Measurements from ENCODE around the gene OGT. TPM values are rescaled to one million over a fixed set of nuclear protein-coding genes. Genes with fewer than 3 reads are reported as not detected.

Gene OGT
- total and polyA plus RNA-seq, 10 of the 15 experiments (the other 5 are each of a cell fraction or from before 2014, with no cell fraction given): 38.2 to 671 (median 107) TPM

DNA sequence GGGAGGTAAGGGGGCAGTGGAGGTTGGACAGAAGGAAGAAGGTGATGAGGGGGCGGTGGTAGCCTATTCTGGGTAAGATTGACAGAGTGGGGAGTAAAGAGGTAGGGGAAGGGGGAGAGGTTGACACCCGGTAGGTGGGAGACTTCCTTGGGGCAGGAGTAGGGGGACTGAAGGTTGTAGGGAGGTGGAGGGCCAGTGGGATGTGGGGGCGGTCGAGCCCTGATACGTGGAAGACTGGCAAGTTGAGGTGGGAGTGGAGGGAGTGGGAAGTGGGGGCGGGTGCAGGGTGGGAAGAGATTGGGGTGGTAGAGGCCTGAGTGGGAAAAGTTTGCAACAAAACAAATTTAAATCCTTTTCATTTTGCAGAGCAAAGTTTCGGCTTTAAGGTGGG lies 47.1 kb downstream of the OGT start:
- Histone ChIP-seq H3K27me3 (replicated peaks in 1 of 2; ENCODE audit: control insufficient read depth in 2 of 2, insufficient read depth in 2 of 2, low read length in 1 of 2) (no peaks in the 10 kb centered on the region), H4K20me1 (ENCODE audit: control insufficient read depth, insufficient read depth) (no peaks in the 10 kb centered on the region), H3K27ac (ENCODE audit: control insufficient read depth, insufficient read depth) (no peak overlapping the region), H3K4me1 (ENCODE audit: control insufficient read depth, insufficient read depth, low read length) (no peaks in the 10 kb centered on the region), H3K4me2 (ENCODE audit: control insufficient read depth, insufficient read depth) (no peak overlapping the region), H3K79me2 (ENCODE audit: control insufficient read depth, insufficient read depth, low read length) (no peaks in the 10 kb centered on the region), H2AFZ (ENCODE audit: control insufficient read depth, low read depth, low read length) (no peak overlapping the region), H3K36me3 (ENCODE audit: control insufficient read depth in 2 of 2, insufficient read depth in 2 of 2, low read length in 1 of 2) (no peaks in the 10 kb centered on the region; a peak in 1 of 4 replicates), H3K9me3 (replicated peaks; ENCODE audit: control insufficient read depth, insufficient read depth, low read length) (no peaks in the 10 kb centered on the region), H3K9ac (ENCODE audit: control insufficient read depth, insufficient read depth, low read length) (no peak overlapping the region), H3K4me3 (no peak overlapping the region)
- in situ Hi-C loops (cut with MboI) (no loop called here), intact Hi-C loops (cut with micrococcal nuclease; ENCODE audit: unreplicated experiment) (no loop called here)
- BruUV-seq (replicated peaks): no TSS peak
- ATAC-seq (no peak), FAIRE-seq (no peak), DNase-seq (ENCODE audit: low read depth, low spot score) (no peak)
- POLR2A ChIA-PET: interaction anchor here (0.6 kb wide), 1 partner anchor 325 kb away, joined by 3 read pairs; no protein-coding TSS in a partner anchor
- 83% methylated on average over 3 of the region's 7 CpGs for WGBS (ENCODE audit: insufficient coverage, insufficient replicate concordance, low lambda C conversion rate, missing lambda C conversion rate)
- TF ChIP-seq FOXM1 (IDR thresholded peaks at IDR 0.05; ENCODE audit: low read depth, low read length) (no peak), ZNF622 (IDR thresholded peaks at IDR 0.05) (no peak), YBX1 (IDR thresholded peaks at IDR 0.05) (no peak), IRF4 (IDR thresholded peaks at IDR 0.05; ENCODE audit: low read depth, low read length) (no peak), SPI1 (IDR thresholded peaks at IDR 0.05; ENCODE audit: borderline replicate concordance, insufficient read depth, low read depth, low read length) (no peak), TAF1 (IDR thresholded peaks at IDR 0.05; ENCODE audit: borderline replicate concordance, low read depth, low read length) (no peak), CEBPB (IDR thresholded peaks at IDR 0.05; ENCODE audit: borderline replicate concordance in 1 of 2, low read depth in 2 of 2, low read length in 2 of 2) (no peak), ESRRA (IDR thresholded peaks at IDR 0.05; ENCODE audit: low read length) (no peak), TBL1XR1 (IDR thresholded peaks at IDR 0.05; ENCODE audit: low read depth, low read length) (no peak), SIN3A (IDR thresholded peaks at IDR 0.05; ENCODE audit: low read depth, low read length) (no peak), ZNF384 (IDR thresholded peaks at IDR 0.05; ENCODE audit: borderline replicate concordance, low read depth, low read length) (no peak)
- TF ChIP-seq, protein P1, sequence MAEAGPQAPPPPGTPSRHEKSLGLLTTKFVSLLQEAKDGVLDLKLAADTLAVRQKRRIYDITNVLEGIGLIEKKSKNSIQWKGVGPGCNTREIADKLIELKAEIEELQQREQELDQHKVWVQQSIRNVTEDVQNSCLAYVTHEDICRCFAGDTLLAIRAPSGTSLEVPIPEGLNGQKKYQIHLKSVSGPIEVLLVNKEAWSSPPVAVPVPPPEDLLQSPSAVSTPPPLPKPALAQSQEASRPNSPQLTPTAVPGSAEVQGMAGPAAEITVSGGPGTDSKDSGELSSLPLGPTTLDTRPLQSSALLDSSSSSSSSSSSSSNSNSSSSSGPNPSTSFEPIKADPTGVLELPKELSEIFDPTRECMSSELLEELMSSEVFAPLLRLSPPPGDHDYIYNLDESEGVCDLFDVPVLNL (IDR thresholded peaks at IDR 0.05; ENCODE audit: low read depth, low read length): no peak
- SMC1A ChIA-PET (ENCODE audit: uncharacterized antibody, unreplicated experiment): no interaction called here
- RAD21 ChIA-PET (ENCODE audit: unreplicated experiment): no interaction called here
- CTCF ChIA-PET: no interaction called here

Measured in GM12878 (cell line).